Measurements from ENCODE around the gene NR1H2.
"Not testable (repeated sequence)": the region's sequence is repeated elsewhere in the genome, so short reads cannot be mapped to it uniquely, and the experiment has no call there.

Gene NR1H2

GRCh38 chr19:50376166-50377050, at the start of gene NR1H2:
NR1H2 (plus strand) TSS chr19:50376457; CDS start chr19:50377606, 1,149 bp downstream.
- no peaks in the 10 kb centered on the region for H3K27me3 ChIP-seq (ENCODE audit: control insufficient read depth in 1 of 2, insufficient read depth in 2 of 2, low read length in 2 of 2)
- peaks cover 9% of the 10 kb centered on the region for H3K4me1 ChIP-seq (ENCODE audit: insufficient read depth, low read length)
- peak within 1 kb of the TSS; percentile 63 for H3K9ac ChIP-seq (ENCODE audit: low read length)
- peak within 1 kb of the TSS; percentile 86 for H3K27ac ChIP-seq (ENCODE audit: low read depth, low read length)
- H3K9me3 ChIP-seq (ENCODE audit: low read length) = no peaks in the 10 kb centered on the region
- peak within 1 kb of the TSS; percentile 69 to 77 for H3K4me3 ChIP-seq (ENCODE audit: low read depth in 1 of 2, low read length in 2 of 2)
- H3K36me3 ChIP-seq (ENCODE audit: insufficient read depth, low read length) = peaks cover 43% of the 10 kb centered on the region

DNA sequence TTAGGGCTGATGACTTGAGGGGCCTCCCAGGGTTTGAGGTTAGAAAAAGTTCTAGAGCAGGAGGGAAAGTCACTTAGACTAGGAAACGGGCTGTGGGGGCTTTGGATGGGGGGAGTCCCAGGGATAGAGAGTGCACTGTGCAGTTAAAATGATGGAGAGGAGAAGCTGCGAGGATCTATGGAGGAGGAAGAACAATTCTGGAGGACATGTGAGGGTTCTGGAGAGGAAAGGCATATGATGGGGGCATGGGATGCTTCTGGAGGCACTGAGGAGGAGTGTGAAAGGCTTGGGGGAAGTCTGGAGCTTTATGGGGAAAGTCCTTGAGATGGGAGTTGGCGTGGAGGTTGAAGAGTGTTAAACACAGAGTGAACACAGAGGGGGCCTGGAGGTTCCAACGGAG, 49.2 kb upstream of the NR1H2 start:
- Histone ChIP-seq H3K9ac (ENCODE audit: low read length) (no peak overlapping the region), H3K4me1 (ENCODE audit: insufficient read depth, low read length) (peaks cover 12% of the 10 kb centered on the region), H3K4me3 (ENCODE audit: low read depth in 1 of 2, low read length in 2 of 2) (no peak overlapping the region), H3K9me3 (ENCODE audit: low read length) (no peaks in the 10 kb centered on the region), H3K27me3 (ENCODE audit: control insufficient read depth in 1 of 2, insufficient read depth in 2 of 2, low read length in 2 of 2) (peaks cover 38 to 57% of the 10 kb centered on the region in 2 donors), H3K36me3 (ENCODE audit: insufficient read depth, low read length) (no peaks in the 10 kb centered on the region), H3K27ac (ENCODE audit: low read depth, low read length) (no peak overlapping the region)

GRCh38 chr19:50327461-50328223, 48.6 kb upstream of the NR1H2 start:
- Histone ChIP-seq H3K9ac (ENCODE audit: low read length) (no peak overlapping the region), H3K27me3 (ENCODE audit: control insufficient read depth in 1 of 2, insufficient read depth in 2 of 2, low read length in 2 of 2) (peaks cover 44 to 63% of the 10 kb centered on the region in 2 donors), H3K4me3 (ENCODE audit: low read depth in 1 of 2, low read length in 2 of 2) (no peak overlapping the region)

DNA sequence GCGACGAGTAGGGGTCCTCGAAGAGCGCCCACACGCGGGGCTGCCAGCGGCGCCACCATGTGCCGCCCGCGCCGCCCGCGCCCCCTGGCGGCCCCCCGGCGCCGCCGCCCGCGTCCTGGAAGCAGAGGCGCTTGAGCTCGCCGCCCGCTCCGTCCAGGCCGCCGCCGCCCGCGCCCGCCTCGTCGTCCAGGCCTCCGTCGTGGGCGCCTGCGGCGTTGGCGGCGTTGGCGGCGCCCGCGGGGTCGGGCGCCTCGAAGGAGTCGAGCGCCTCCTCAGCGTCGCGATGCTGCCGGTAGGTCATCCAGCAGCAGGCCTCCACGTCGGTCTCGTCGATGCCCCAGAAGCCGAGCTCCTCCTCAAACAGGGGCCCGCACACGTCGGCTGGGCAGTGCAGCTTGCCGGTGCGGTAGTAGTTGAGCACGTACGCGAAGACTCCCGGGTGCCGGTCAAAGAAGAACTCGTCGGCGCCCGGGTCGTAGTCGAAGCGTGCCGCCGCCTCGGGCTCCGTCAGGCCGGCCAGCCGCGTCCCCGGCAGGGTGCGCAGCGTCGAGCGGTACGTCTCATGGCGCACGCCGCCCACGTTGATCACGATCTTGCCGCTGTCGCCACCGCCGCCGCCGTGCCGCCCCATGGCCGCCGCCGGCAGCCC, 47.9 kb upstream of the NR1H2 start:
- H3K4me3 ChIP-seq (ENCODE audit: low read depth in 1 of 2, low read length in 2 of 2) = no peak overlapping the region
- H3K4me1 ChIP-seq (ENCODE audit: insufficient read depth, low read length) = peaks cover 12% of the 10 kb centered on the region
- no peaks in the 10 kb centered on the region for H3K9me3 ChIP-seq (ENCODE audit: low read length)
- no peak overlapping the region for H3K27ac ChIP-seq (ENCODE audit: low read depth, low read length)
- peaks cover 51 to 70% of the 10 kb centered on the region in 2 donors for H3K27me3 ChIP-seq (ENCODE audit: control insufficient read depth in 1 of 2, insufficient read depth in 2 of 2, low read length in 2 of 2)
- no peaks in the 10 kb centered on the region for H3K36me3 ChIP-seq (ENCODE audit: insufficient read depth, low read length)
- H3K9ac ChIP-seq (ENCODE audit: low read length) = no peak overlapping the region

More at GRCh38 chr19:50327461-50328223, 48.6 kb upstream of the NR1H2 start:
- no peaks in the 10 kb centered on the region for H3K36me3 ChIP-seq (ENCODE audit: insufficient read depth, low read length)
- H3K27ac ChIP-seq (ENCODE audit: low read depth, low read length) = no peak overlapping the region
- H3K9me3 ChIP-seq (ENCODE audit: low read length) = no peaks in the 10 kb centered on the region
- H3K4me1 ChIP-seq (ENCODE audit: insufficient read depth, low read length) = peaks cover 12% of the 10 kb centered on the region

GRCh38 chr19:50328873-50329145, 47.4 kb upstream of the NR1H2 start:
- no peak overlapping the region for H3K4me3 ChIP-seq (ENCODE audit: low read depth in 1 of 2, low read length in 2 of 2)
- H3K27ac ChIP-seq (ENCODE audit: low read depth, low read length) = no peak overlapping the region
- H3K4me1 ChIP-seq (ENCODE audit: insufficient read depth, low read length) = peaks cover 12% of the 10 kb centered on the region
- H3K27me3 ChIP-seq (ENCODE audit: control insufficient read depth in 1 of 2, insufficient read depth in 2 of 2, low read length in 2 of 2) = peaks cover 53 to 75% of the 10 kb centered on the region in 2 donors
- H3K9me3 ChIP-seq (ENCODE audit: low read length) = no peaks in the 10 kb centered on the region
- no peaks in the 10 kb centered on the region for H3K36me3 ChIP-seq (ENCODE audit: insufficient read depth, low read length)
- no peak overlapping the region for H3K9ac ChIP-seq (ENCODE audit: low read length)

DNA sequence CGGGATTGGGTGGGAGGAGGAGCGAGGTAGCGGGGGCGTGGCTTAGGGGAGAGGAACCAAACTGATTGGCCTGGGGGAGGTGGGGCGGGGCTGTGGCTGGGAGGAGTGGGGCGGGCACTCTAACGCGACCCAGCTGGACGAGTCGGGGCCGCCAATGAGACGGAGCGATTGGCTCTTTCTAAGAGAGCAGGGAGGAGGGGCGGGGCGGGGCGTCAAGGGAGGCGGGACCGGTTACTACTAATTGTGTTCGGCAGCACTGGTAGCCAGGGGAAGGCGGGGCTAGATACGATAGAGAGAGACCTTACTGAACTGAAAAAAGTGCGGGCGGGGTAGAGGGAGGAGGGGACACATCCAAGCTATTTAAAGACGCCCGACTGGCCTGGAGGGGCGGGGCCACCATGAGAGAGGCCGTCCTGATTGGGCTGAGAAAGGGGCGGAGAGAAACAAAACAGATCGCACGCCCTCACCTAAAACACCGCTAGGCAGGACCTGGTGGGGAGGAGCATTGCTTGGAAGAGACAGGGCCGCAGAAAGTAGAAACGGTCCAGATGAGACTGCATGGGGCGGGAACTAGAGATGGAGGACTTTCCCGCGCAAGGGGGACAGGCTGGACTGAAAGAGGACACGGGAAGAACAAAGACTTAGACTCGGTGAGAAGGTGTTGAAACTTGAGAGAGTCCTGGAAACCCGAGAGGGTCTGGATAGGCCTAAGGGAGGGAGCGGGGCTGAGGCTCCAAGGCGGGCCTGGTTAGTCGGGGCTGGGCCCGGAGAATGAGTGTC, 46.9 kb upstream of the NR1H2 start, which contains the start of gene KCNC3:
Gene KCNC3, minus strand, starts transcription at position 232 of the 780 bp plus-strand sequence. CDS start 295 bp downstream, outside the sequence.
- Histone ChIP-seq H3K4me1 (ENCODE audit: insufficient read depth, low read length) (peaks cover 12% of the 10 kb centered on the region), H3K36me3 (ENCODE audit: insufficient read depth, low read length) (no peaks in the 10 kb centered on the region), H3K27ac (ENCODE audit: low read depth, low read length) (no peak within 1 kb of the TSS), H3K27me3 (ENCODE audit: control insufficient read depth in 1 of 2, insufficient read depth in 2 of 2, low read length in 2 of 2) (peaks cover 53 to 77% of the 10 kb centered on the region in 2 donors), H3K4me3 (ENCODE audit: low read depth in 1 of 2, low read length in 2 of 2) (peak within 1 kb of the TSS; percentile 37 to 38), H3K9me3 (ENCODE audit: low read length) (no peaks in the 10 kb centered on the region), H3K9ac (ENCODE audit: low read length) (no peak within 1 kb of the TSS)

GRCh38 chr19:50329926-50330294, 46.3 kb upstream of the NR1H2 start:
- not testable (repeated sequence) for H3K36me3 ChIP-seq (ENCODE audit: insufficient read depth, low read length); H3K9me3 ChIP-seq (ENCODE audit: low read length); H3K27ac ChIP-seq (ENCODE audit: low read depth, low read length); H3K9ac ChIP-seq (ENCODE audit: low read length)
- Histone ChIP-seq H3K4me3 (ENCODE audit: low read depth in 1 of 2, low read length in 2 of 2) (peak overlapping the region; percentile 19 to 37), H3K4me1 (ENCODE audit: insufficient read depth, low read length) (peaks cover 12% of the 10 kb centered on the region), H3K27me3 (ENCODE audit: control insufficient read depth in 1 of 2, insufficient read depth in 2 of 2, low read length in 2 of 2) (peaks cover 53 to 82% of the 10 kb centered on the region in 2 donors)

GRCh38 chr19:50330365-50331078, 45.7 kb upstream of the NR1H2 start:
- H3K9me3 ChIP-seq (ENCODE audit: low read length) = no peaks in the 10 kb centered on the region
- peaks cover 12% of the 10 kb centered on the region for H3K4me1 ChIP-seq (ENCODE audit: insufficient read depth, low read length)
- peaks cover 53 to 83% of the 10 kb centered on the region in 2 donors for H3K27me3 ChIP-seq (ENCODE audit: control insufficient read depth in 1 of 2, insufficient read depth in 2 of 2, low read length in 2 of 2)
- no peak overlapping the region for H3K27ac ChIP-seq (ENCODE audit: low read depth, low read length)
- H3K4me3 ChIP-seq (ENCODE audit: low read depth in 1 of 2, low read length in 2 of 2) = peak overlapping the region; percentile 27 to 38
- no peaks in the 10 kb centered on the region for H3K36me3 ChIP-seq (ENCODE audit: insufficient read depth, low read length)
- no peak overlapping the region for H3K9ac ChIP-seq (ENCODE audit: low read length)

- Histone ChIP-seq H3K36me3 (ENCODE audit: insufficient read depth, low read length) (no peaks in the 10 kb centered on the region), H3K9me3 (ENCODE audit: low read length) (no peaks in the 10 kb centered on the region), H3K27ac (ENCODE audit: low read depth, low read length) (no peak overlapping the region), H3K4me3 (ENCODE audit: low read depth in 1 of 2, low read length in 2 of 2) (peak overlapping the region in 1 of 2 donors; percentile 38), H3K4me1 (ENCODE audit: insufficient read depth, low read length) (peaks cover 6% of the 10 kb centered on the region), H3K27me3 (ENCODE audit: control insufficient read depth in 1 of 2, insufficient read depth in 2 of 2, low read length in 2 of 2) (peaks cover 50 to 75% of the 10 kb centered on the region in 2 donors), H3K9ac (ENCODE audit: low read length) (no peak overlapping the region)
Observed at GRCh38 chr19:50331221-50331993, 44.9 kb upstream of the NR1H2 start.

- H3K27ac ChIP-seq (ENCODE audit: low read depth, low read length) = no peak overlapping the region
- H3K4me1 ChIP-seq (ENCODE audit: insufficient read depth, low read length) = peaks cover 6% of the 10 kb centered on the region
- H3K27me3 ChIP-seq (ENCODE audit: control insufficient read depth in 1 of 2, insufficient read depth in 2 of 2, low read length in 2 of 2) = peaks cover 44 to 70% of the 10 kb centered on the region in 2 donors
- no peaks in the 10 kb centered on the region for H3K36me3 ChIP-seq (ENCODE audit: insufficient read depth, low read length)
- no peak overlapping the region for H3K9ac ChIP-seq (ENCODE audit: low read length)
- H3K9me3 ChIP-seq (ENCODE audit: low read length) = no peaks in the 10 kb centered on the region
- H3K4me3 ChIP-seq (ENCODE audit: low read depth in 1 of 2, low read length in 2 of 2) = peak overlapping the region in 1 of 2 donors; percentile 38
Observed at GRCh38 chr19:50331994-50332243, 44.3 kb upstream of the NR1H2 start.

All from muscle layer of colon (tissue), 2 donors.